DMS79 treated with DMSO at 0.1 percent for 48 hours (cell line): ENCODE data around the gene USP51.
A peak's percentile ranks its signal among the peaks of the same experiment; 100 is the strongest.
"Not testable (repeated sequence)": the region's sequence is repeated elsewhere in the genome, so short reads cannot be mapped to it uniquely, and the experiment has no call there.

Experiments used
- DNase-seq: peaks from one replicate; lab custom pipeline; 2025; lab: John Stamatoyannopoulos, UW

USP51 gene

GRCh38 chrX:55489314-55490009, at the start of gene USP51:
USP51 (minus strand) TSS chrX:55489848; CDS start chrX:55488939, 909 bp downstream.
- DNase-seq: peak; percentile 58

- no peak for DNase-seq
Observed at GRCh38 chrX:55524487-55524886, 34.8 kb upstream of the USP51 start.

- DNase-seq: peak; percentile 15
Observed at GRCh38 chrX:55523356-55523755, 33.7 kb upstream of the USP51 start.

- no peak for DNase-seq
Observed at GRCh38 chrX:55522596-55523276, 33.1 kb upstream of the USP51 start.

GRCh38 chrX:55521687-55522086, 32.0 kb upstream of the USP51 start:
- DNase-seq: no peak

GRCh38 chrX:55516794-55517481, 27.3 kb upstream of the USP51 start:
- DNase-seq: not testable (repeated sequence)

- not testable (repeated sequence) for DNase-seq
Observed at GRCh38 chrX:55513045-55513737, 23.5 kb upstream of the USP51 start.

GRCh38 chrX:55508410-55509152, 18.9 kb upstream of the USP51 start:
- not testable (repeated sequence) for DNase-seq

GRCh38 chrX:55507699-55508098, 18.1 kb upstream of the USP51 start:
- not testable (repeated sequence) for DNase-seq

GRCh38 chrX:55507010-55507409, 17.4 kb upstream of the USP51 start:
- not testable (repeated sequence) for DNase-seq

- no peak for DNase-seq
Observed at GRCh38 chrX:55490974-55491373, 1.3 kb upstream of the USP51 start.

- DNase-seq: no peak
Observed at GRCh38 chrX:55490121-55490520, 473 bp upstream of the USP51 start.

GRCh38 chrX:55488593-55489313, 895 bp downstream of the USP51 start:
- peak; percentile 58 for DNase-seq

- no peak for DNase-seq
Observed at GRCh38 chrX:55488006-55488592, 1.5 kb downstream of the USP51 start.

- DNase-seq: no peak
Observed at GRCh38 chrX:55487143-55487542, 2.5 kb downstream of the USP51 start.

- DNase-seq: no peak
Observed at GRCh38 chrX:55486736-55487135, 2.9 kb downstream of the USP51 start.

GRCh38 chrX:55484948-55485347, 4.7 kb downstream of the USP51 start:
- DNase-seq: no peak

GRCh38 chrX:55480390-55481062, 9.1 kb downstream of the USP51 start:
- no peak for DNase-seq

GRCh38 chrX:55479956-55480355, 9.7 kb downstream of the USP51 start:
- DNase-seq: not testable (repeated sequence)

GRCh38 chrX:55465791-55466190, 23.9 kb downstream of the USP51 start:
- not testable (repeated sequence) for DNase-seq
